Glutamatergic neuron (in vitro differentiated cells): ENCODE data around the gene WWOX. TPM values are rescaled to one million over a fixed set of nuclear protein-coding genes. Genes with fewer than 3 reads are reported as not detected.

Source experiments
- DNase-seq: peaks from one replicate; pipeline ENCODE4 v3.0.0; 2022
- H3K27ac Mint-ChIP-seq: one replicate; pipeline ENCODE4 v1.8.0; 2020; ENCODE audit warnings: mild to moderate bottlenecking, mixed read lengths, inconsistent platforms; ENCODE audit not compliant: unreplicated experiment
- H3K27me3 Mint-ChIP-seq: one replicate; pipeline ENCODE4 v1.8.0; 2020; ENCODE audit warnings: mild to moderate bottlenecking, moderate library complexity, mixed read lengths, inconsistent platforms; ENCODE audit not compliant: unreplicated experiment
- H3K36me3 Mint-ChIP-seq: one replicate; pipeline ENCODE4 v1.8.0; 2020; ENCODE audit warnings: mild to moderate bottlenecking, mixed read lengths, inconsistent platforms; ENCODE audit not compliant: unreplicated experiment
- H3K4me1 Mint-ChIP-seq: one replicate; pipeline ENCODE4 v1.8.0; 2020; ENCODE audit warnings: mild to moderate bottlenecking, low read depth, mixed read lengths, inconsistent platforms; ENCODE audit not compliant: unreplicated experiment
- H3K4me3 Mint-ChIP-seq: one replicate; pipeline ENCODE4 v1.8.0; 2020; ENCODE audit warnings: mild to moderate bottlenecking, mixed read lengths, inconsistent platforms; ENCODE audit not compliant: unreplicated experiment
- H3K9me3 Mint-ChIP-seq: one replicate; pipeline ENCODE4 v1.8.0; 2020; ENCODE audit warnings: mild to moderate bottlenecking, moderate library complexity, mixed read lengths, inconsistent platforms; ENCODE audit not compliant: unreplicated experiment
- total RNA-seq: library from RNA; stranded (reverse); fragmentation: NEBNext Ultra II Directional; extraction: Animal tissue kit (Norgen Biotek cat#: 25700); gene quantifications from one replicate; pipeline ENCODE4 v1.2.1, GENCODE V29; 2021; ENCODE audit not compliant: unreplicated experiment
- TF ChIP-seq, protein P1 (sequence below): fragments of 200-600 bp; sonication (generic); IDR thresholded peaks from one replicate; pipeline ENCODE4 v1.5.0; 2021; ENCODE audit not compliant: partially characterized antibody, unreplicated experiment

Gene WWOX
- total RNA-seq, 1 donor from 2014 or later = 10.3 TPM

DNA sequence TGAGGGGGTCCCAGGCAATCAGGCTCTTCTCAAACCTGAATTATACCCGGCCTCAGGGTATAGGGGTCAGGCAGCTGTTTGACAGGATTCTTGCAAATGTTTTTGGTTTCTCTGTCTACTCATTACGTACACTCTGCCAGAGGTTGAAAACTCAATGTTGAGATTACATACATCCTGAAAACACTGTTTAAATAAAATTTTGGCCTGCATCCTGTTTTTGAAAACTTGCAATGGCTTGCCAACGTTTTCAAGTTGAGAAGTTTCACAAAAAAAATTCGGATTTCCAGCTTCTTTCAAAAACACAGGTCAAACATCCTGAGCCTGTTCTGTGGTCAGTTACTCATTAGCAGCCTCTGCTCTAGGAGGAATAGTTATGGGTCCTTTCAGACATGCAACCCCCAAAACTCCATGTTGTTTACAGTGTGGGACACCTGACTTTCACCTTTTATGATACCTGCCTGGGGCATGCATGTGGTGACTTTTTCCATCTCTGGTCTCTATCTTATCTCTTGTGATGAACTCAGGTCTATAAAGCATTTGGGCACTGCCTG is 577.8 kb downstream of the WWOX start:
- Mint-ChIP-seq H3K4me3 (no peak overlapping the region), H3K4me1 (no peaks in the 10 kb centered on the region), H3K27ac (no peak overlapping the region), H3K9me3 (no peaks in the 10 kb centered on the region), H3K36me3 (no peaks in the 10 kb centered on the region), H3K27me3 (no peaks in the 10 kb centered on the region)
- TF ChIP-seq, protein P1, sequence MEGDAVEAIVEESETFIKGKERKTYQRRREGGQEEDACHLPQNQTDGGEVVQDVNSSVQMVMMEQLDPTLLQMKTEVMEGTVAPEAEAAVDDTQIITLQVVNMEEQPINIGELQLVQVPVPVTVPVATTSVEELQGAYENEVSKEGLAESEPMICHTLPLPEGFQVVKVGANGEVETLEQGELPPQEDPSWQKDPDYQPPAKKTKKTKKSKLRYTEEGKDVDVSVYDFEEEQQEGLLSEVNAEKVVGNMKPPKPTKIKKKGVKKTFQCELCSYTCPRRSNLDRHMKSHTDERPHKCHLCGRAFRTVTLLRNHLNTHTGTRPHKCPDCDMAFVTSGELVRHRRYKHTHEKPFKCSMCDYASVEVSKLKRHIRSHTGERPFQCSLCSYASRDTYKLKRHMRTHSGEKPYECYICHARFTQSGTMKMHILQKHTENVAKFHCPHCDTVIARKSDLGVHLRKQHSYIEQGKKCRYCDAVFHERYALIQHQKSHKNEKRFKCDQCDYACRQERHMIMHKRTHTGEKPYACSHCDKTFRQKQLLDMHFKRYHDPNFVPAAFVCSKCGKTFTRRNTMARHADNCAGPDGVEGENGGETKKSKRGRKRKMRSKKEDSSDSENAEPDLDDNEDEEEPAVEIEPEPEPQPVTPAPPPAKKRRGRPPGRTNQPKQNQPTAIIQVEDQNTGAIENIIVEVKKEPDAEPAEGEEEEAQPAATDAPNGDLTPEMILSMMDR = no peak
- no peak for DNase-seq

DNA sequence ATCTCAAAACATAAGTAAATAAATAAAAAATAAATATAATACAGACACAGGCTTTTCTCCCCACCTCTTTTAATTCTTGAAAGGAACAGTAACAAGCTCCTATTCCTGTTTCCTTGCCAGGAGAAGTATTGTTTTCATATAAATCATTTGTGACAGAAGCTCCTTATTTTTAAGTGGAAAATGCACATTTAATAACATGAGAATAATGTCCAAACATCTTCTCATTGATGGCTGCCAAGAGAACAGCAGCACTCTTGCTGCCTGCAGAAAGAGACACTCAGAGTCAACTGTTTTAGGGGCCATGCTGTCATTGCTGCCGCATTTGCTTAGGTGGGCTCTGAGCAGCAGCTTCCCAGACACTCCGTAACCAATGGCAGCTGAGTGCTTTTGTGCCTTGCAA is 580.1 kb downstream of the WWOX start:
- Mint-ChIP-seq H3K4me1 (no peaks in the 10 kb centered on the region), H3K36me3 (no peaks in the 10 kb centered on the region), H3K27me3 (no peaks in the 10 kb centered on the region), H3K27ac (no peak overlapping the region), H3K9me3 (no peaks in the 10 kb centered on the region), H3K4me3 (no peak overlapping the region)
- TF ChIP-seq, protein P1 = no peak
- DNase-seq = no peak

DNA sequence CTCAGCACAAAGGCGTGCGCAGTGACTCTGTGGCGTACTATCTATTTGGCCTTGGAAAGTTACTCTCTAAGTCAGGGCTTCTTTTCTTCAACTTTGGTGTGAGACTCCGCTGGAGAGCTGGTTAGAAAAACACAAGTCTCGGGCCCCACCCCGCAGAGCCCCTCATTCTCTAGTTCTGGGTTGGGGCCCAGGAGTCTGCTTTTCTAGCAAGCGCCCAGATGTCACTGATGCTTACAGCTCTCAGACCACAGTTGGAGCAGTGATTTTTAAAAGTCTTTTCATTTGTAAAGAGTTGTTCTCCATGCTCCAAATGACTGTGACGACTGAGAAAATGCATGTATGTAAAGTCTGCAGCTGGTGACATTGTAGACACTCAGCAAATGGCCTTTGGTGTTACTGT is 582.3 kb downstream of the WWOX start:
- Mint-ChIP-seq H3K27me3 (no peaks in the 10 kb centered on the region), H3K27ac (no peak overlapping the region), H3K9me3 (no peaks in the 10 kb centered on the region), H3K36me3 (no peaks in the 10 kb centered on the region), H3K4me1 (peaks cover 3% of the 10 kb centered on the region), H3K4me3 (no peak overlapping the region)
- TF ChIP-seq, protein P1 = no peak
- DNase-seq = no peak

DNA sequence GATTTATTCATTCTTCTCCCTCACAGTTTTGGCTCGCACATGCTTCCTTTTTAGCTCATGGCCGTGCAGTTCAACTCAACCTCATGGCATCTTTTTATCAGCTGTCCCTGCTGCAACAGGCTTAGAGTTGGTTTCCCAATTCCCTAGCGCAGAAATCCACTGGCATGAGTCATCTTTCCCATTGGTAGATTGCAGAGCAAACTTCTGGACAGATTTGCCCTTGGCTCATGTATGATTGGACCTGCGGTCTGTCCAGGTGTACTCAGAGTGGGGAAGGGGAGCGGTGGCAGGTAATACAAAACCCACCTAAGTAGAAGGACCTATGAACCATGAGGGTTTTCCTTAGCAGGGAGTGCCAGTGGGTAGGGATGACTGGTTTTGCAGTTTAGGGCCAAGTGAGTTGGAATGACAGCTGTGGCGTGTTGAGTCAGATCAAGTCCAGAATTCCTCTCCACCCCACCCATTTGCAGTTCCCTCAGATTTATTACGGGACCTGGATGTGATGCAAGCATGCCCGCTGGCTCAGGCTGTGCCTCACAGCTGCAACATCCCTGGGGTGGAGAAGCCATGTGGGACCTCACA is 584.7 kb downstream of the WWOX start:
- Mint-ChIP-seq H3K36me3 (no peaks in the 10 kb centered on the region), H3K4me3 (no peak overlapping the region), H3K9me3 (no peaks in the 10 kb centered on the region), H3K27me3 (no peaks in the 10 kb centered on the region), H3K4me1 (peaks cover 3% of the 10 kb centered on the region), H3K27ac (no peak overlapping the region)
- TF ChIP-seq, protein P1 = no peak
- DNase-seq = no peak

DNA sequence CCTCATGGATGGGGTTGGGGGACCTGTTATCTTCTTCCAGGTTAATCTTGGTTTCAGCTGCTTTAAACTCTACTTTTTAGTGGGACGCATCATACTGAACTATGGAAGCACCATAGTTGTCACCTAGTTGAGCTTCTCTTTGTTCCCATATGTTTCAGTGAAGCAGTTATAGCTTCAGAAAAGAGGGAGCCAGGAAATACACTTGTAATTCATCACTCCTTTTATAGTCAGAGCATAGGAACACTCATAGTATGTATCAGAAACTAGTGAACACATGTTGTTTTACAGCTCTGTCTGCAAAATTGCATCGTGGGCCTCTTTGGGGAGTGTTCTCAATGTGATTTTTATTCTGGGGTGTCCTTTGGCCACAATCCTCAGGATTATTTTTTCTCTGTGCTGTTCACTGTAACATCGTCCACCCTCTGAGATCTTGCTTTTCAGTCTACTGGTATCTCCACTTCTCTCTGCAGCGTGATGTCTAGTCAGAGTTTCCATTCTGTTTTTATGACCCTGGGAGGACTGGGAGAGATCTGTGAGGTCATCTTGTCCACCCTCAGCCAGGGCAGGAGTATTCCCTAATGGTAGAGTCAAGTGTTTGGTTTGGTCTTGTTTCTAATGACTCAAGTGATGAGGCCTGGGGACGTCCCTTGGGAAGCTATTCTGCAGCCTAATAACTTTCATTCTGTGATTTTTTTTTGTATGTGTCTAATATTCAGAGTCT is 585.4 kb downstream of the WWOX start:
- H3K4me1 Mint-ChIP-seq = peaks cover 3% of the 10 kb centered on the region
- TF ChIP-seq, protein P1 = no peak
- H3K9me3 Mint-ChIP-seq = no peaks in the 10 kb centered on the region
- H3K36me3 Mint-ChIP-seq = no peaks in the 10 kb centered on the region
- H3K27ac Mint-ChIP-seq = no peak overlapping the region
- no peak overlapping the region for H3K4me3 Mint-ChIP-seq
- H3K27me3 Mint-ChIP-seq = no peaks in the 10 kb centered on the region
- DNase-seq = no peak
